C1 segment of cervical spinal cord (tissue), 14 donors: ENCODE data around the gene HMOX2.

ENCODE experiments used
- DNase-seq, 14 donors: peaks; one replicate each; lab custom pipeline; 2025; lab: John Stamatoyannopoulos, UW

The HMOX2 gene

GRCh38 chr16:4465977-4466779 lies 10.0 kb upstream of the HMOX2 start:
- DNase-seq = no peak

DNA sequence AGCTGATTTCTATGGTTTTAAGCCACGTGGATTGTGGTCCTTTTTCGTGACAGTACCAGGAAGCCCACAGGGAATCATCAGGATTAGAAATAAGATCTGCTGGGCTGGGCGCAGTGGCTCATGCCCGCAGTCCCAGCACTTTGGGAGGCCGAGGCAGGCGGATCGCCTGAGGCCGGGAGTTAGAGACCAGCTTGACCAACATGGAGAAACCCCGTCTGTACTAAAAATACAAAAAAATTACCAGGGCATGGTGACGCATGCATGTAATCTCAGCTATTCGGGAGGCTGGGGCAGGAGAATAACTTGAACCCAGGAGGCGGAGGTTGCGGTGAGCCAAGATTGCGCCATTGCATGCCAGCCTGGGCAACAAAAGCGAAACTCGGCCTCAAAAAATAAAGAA lies 8.3 kb upstream of the HMOX2 start:
- no peak for DNase-seq

GRCh38 chr16:4468972-4469371 lies 7.2 kb upstream of the HMOX2 start:
- DNase-seq = no peak

GRCh38 chr16:4471869-4472268 lies 4.3 kb upstream of the HMOX2 start:
- no peak for DNase-seq

GRCh38 chr16:4472880-4473279 lies 3.3 kb upstream of the HMOX2 start:
- DNase-seq = no peak

GRCh38 chr16:4474192-4474961 lies 1.8 kb upstream of the HMOX2 start, which contains the start of gene NMRAL1:
Gene NMRAL1 (minus strand): TSS chr16:4474625. CDS start chr16:4474132, 493 bp downstream.
- peak in 13 of 14 donors; percentile 25 to 90 (median 66) for DNase-seq

DNA sequence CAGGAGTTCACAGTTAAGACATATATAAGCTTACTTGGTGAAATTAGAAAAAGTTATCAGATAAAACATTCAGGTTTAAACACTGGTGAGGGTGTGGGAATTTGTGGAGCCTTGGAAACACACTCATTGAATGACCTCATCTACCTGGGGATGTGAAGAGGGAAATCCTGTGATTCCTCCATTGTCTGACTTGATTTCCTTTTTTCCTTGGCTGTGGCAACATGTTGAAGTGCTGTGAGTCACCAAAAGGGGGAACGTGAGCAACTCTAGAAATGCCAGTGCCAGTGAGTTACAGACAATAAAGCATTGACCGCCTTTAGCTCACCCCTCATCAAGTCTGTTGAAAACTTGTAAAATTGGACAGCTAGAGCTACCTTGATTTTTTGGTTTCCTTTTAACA lies 1.8 kb downstream of the HMOX2 start:
- no peak for DNase-seq

DNA sequence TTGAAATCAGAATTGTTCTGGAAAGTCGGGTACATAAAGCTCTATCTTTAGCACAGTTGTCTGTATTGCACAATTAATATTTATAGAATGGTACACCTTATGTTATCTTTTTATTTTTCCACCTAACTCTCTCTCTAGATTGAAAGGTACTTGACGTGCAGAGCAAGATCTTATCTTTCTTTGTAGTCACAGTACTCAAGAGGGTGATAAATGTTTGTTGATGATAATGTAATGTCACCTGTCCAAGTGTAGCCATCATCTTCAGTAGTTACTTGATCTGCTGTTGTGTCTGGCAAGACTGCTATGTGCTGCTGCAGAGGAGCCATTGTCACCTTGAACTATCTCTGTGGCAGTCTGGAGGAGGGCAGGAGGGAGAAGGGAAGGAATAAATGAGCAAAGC lies 5.3 kb downstream of the HMOX2 start:
- no peak for DNase-seq

DNA sequence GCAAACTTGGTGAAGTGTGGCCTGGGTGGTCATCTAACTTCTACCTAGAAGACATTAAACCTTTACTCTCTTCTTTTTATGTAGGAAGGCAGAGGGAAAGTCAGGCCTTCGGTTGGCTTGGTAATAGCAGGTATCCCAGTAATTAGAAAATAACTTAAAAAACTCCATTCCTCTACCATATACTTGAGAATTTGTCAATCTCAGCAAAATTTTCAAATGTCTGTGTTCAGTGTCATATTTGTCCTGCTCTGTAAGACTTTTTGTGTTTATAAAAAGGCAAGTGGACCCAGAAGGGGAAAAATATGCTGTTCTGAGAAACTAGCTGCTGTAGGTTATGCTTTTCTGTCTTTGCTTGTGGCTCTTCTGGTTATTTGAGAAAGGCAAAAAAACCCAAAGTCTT lies 5.8 kb downstream of the HMOX2 start:
- DNase-seq = no peak

DNA sequence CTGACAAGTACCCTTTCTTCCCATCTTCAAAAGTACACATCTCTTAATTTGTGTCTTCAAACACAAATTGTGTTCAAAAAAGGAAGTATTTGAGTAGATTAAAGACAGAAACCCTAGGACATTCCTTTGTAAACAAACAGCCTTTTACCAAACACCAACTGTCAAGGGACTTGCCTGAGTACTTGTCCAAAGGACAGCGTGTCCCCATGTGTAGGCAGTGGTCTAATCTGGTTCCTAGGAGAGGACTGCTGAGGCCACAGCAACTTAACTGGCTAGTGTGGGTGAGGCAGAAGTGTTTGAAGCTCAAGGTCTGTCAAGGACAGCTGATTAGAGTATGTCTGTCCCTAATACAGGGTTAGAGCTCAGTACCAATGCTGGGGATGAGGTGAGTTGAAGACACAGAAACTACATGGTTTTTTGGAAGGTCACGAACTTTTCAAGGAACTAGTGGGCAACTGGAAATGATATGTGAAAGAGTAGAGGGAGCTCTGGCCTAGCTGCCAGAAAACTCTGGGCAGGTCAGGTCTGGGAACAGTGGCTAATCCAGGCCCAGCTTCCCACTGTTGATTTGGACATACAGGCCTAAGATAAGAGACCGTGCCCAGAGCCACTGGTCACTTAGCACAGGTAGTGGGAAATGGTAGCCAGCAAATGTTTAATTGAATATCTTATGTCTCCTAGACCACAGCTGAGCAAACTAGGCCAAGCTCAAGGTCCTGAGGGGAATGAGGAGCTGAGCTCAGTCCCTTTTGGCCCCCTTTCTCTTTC lies 10.1 kb downstream of the HMOX2 start:
- DNase-seq = no peak

GRCh38 chr16:4487955-4488498 lies 11.8 kb downstream of the HMOX2 start:
- no peak for DNase-seq

GRCh38 chr16:4488499-4488967 lies 12.3 kb downstream of the HMOX2 start:
- no peak for DNase-seq

- no peak for DNase-seq
Observed at GRCh38 chr16:4489030-4489429, 12.8 kb downstream of the HMOX2 start.

DNA sequence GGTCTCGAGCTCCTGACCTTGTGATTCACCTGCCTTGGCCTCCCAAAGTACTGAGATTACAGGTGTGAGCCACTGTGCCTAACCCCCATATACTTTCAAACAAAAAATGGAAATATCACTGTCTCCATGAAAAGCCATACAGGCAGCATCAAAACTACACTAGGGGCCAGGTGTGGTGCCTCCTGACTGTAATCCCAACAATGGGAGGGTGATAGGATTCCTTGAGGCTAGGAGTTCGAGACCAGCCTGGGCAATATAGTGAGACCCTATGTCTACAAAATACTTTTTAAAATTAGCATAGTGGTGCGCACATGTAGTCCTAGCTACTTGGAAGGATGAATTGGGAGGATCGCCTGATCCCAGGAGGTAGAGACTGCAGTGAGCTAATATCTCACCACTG lies 15.7 kb downstream of the HMOX2 start:
- DNase-seq = no peak

DNA sequence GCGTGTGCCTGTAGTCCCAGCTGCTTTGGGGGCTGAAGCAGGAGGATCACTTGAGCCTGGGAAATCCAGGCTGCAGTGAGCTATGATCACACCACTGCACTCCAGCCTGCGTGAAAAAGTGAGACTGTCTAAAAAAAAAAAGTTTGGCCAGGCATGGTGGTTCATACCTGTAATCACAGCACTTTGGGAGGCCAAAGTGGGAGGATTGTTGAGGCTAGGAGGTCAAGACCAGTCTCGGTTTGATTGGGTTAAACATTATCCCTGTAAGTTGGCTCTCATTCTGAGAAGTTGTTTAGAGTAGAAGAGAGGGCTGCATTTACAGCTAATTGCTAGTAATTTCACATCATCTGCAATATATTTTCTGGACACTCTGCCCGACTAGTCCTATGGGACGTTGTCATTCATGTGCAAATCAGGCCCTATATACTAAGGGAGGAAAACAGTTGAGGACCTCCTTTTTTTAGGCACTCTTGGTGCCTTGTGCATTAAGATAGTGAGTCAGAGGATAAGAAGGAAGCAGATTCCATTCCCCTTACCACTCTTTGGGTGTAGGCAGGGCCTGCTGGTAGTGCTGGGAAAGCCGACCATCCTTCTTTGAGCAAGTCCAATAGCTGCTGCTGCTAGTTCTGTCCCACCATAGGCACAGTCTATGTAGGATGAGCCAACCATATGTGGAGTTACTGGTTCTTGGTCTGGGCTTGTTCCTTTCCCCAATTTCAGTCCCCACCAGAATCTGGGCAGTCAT lies 18.7 kb downstream of the HMOX2 start:
- no peak for DNase-seq

DNA sequence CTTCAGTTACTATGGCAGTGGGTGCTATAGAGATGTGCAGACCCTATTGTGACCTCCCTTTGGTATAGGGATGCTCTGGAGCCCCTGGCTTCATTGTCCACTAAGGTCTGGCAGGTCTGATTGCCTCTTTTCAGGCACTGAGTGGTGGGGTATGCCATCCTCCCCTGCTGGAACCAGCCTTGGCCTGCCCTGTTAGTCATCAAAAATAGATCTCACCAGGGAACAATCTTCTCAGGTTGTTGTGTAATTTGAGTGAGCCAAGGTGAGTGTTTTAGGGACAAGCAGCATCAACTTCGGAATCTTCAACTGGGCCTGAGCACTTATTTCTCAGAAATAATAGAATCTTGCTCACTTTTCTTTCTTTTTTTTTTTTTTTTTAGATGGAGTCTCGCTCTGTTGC lies 19.6 kb downstream of the HMOX2 start:
- DNase-seq = no peak

DNA sequence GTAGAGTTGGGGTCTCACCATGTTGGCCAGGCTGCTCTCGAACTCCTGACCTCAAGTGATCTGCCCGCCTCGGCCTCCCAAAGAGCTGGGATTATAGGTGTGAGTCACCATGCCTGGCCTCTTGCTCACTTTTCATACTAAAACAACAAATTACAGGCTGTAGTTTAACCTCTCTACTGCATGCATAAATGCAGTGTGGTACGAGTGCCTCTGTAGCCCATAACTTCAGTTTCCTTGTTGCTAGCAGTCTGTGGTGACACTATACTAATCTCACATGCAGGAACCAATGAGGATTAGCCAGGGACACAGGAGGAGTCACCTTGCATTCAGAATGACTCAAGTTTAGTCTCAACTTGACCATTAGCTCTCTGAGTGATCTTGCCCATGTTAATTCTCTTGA lies 20.1 kb downstream of the HMOX2 start:
- DNase-seq = no peak

DNA sequence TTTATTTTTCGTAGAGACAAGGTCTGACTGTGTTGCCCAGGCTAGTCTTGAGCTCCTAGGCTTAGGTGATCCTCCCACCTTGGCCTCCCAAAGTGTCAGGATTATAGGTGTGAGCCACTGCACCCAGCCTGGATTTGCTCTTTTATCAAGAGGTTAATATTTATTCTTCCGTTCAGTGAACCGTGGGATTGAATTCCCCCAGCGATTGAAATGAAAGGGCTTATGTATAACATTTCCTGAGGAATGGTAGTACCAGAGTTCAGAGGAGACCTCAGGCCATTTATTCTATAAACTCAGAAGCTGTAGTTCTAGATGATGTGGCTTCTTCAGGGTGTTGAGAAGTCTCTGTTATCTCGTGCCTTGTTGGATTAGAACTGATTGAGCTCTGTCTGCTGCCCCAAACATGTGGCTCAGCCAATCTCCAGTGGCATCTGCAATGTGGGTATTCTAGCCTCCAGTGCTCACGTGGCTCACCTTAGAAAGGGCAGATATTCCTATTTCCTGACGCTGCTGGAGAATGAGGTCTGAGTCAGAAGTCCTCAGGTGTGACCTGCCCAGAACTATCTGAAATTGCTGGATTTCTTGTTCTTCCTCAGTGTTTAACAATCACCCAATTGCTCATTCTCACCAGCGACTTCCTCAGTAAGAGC lies 22.5 kb downstream of the HMOX2 start:
- no peak for DNase-seq

DNA sequence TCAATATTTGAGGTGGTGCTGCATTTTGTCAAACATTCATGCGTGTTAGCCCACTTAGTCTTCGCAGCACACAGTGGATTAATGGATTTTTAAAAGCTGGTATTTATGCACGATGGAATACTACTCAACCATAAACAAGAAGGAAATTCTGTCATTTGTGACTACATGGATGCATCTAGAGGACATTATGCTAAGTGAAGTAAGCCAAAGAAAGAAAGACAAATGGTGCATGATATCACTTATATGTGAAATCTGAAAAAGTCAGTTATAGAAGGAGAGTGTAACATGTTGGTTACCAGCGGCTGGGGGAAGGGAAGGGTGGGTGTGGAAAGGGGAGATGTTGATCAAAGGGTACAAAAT lies 23.0 kb downstream of the HMOX2 start:
- DNase-seq = no peak

DNA sequence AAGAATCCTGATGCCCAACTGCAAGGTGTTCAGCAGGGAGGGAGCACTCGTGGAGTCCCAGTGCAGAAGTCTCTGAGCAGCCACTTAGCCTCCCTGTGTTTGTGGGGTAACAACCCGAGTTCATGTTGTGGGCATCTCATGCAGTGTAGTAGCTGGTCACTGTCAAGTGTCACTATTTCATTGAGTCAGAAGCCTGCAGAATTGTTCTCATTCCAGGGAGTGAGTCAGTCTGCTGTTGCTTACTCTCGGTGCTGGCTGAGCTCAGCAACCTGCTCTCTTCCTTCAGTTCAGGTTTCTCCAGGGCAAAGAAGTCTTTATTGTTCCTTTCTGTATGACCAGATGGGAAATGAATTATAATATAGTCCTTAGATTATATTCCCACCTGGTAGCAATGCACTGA lies 24.1 kb downstream of the HMOX2 start:
- DNase-seq = peak in 3 of 14 donors; percentile 27 to 69 (median 62)

GRCh38 chr16:4501071-4501478 lies 24.9 kb downstream of the HMOX2 start:
- no peak for DNase-seq
